Keratinocyte (primary cell): Measurements from ENCODE around the gene IL1A.

ENCODE experiments used
- CTCF ChIP-seq, 3 experiments: IDR thresholded peaks in 1 of 3; conservative IDR thresholded peaks in 1 of 3; optimal IDR thresholded peaks in 1 of 3; 2 replicates in 2 of 3; 3 replicates in 1 of 3; pipeline versions ENCODE3 to v1.5.1; 2011; ENCODE audit warnings: low read length in 3 of 3, mild to moderate bottlenecking in 3 of 3, moderate library complexity in 2 of 3, control low read depth in 1 of 3, inconsistent platforms in 1 of 3; ENCODE audit not compliant: insufficient read depth in 2 of 3; ENCODE audit errors: extremely low read depth in 1 of 3
- EZH2 ChIP-seq: IDR thresholded peaks from one replicate; pipeline ENCODE4 v1.6.1; 2012; ENCODE audit warnings: inconsistent platforms, mild to moderate bottlenecking, low read length, moderate library complexity

- no peak for TF ChIP-seq CTCF (optimal IDR thresholded peaks at IDR 0.05 in 1 of 3, IDR thresholded peaks at IDR 0.05 in 1 of 3, conservative IDR thresholded peaks at IDR 0.05 in 1 of 3; ENCODE audit: extremely low read depth in 1 of 3, insufficient read depth in 2 of 3, low read length in 3 of 3)
- no peak for TF ChIP-seq EZH2
Measured at GRCh38 chr2:112787294-112787693, 3.0 kb upstream of the IL1A start.
